Measurements from ENCODE around the gene PLAGL1.
A peak's percentile ranks its signal among the peaks of the same experiment; 100 is the strongest.

The PLAGL1 gene

DNA sequence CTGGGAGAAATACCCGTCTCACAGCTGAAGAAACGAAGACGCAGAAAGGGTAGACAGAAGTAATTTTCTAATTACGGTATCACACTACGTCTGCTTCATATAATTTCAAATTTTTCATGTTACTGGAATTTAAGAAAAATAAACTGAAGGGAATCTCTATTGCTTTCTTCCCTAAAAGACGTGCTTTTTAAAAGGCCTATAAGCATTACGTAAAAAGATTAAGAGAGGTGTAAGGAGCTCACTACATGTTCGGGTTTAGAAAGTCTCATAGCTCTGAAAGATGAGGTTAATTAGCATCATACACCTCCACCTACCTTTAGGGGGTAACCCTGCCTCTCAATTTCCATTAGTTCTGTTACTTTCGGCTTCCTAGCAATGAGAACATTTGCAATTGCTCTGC lies 787 bp upstream of the PLAGL1 start:
- Histone ChIP-seq H3K79me2 (ENCODE audit: control insufficient read depth, insufficient read depth, low read length, unreplicated experiment) (peaks cover 19% of the 10 kb centered on the region), H2AFZ (ENCODE audit: low read length, unreplicated experiment) (peak overlapping the region; percentile 42)

DNA sequence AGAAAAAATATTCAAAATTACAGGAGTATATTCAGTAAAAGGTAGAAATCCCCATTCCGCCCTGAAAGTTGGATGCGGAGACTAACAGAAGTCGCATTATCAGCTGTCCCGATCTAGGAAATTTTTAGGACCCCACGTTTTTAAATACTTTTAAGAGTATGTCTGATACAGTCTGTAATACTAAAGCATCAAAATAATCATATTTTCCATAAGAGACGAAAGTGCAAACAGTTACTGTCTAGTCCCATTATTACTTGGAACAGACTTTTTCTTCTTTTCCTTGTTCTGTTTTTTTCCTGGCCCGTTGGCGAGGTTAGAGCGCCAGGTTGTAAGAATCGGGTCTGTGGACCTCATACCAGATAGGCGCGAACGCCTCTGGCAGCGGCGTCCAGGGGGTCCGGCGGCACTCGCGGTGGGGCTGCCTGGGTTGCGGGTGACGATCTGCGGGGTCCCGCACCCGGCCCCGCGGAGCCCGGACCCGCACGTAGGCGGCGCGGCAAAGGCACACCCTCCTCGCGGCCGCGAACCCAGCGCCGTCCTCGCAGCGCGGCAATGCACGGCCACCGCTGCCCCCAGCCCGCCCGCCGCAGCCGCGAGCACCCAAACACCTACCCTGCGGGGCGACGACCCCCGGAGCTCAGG lies 460 bp downstream of the PLAGL1 start:
- Histone ChIP-seq H3K27ac (ENCODE audit: low read depth, low read length) (peak overlapping the region; percentile 75), H2AFZ (ENCODE audit: low read length, unreplicated experiment) (peak overlapping the region; percentile 42), H3K27me3 (ENCODE audit: insufficient read depth, low read length) (no peaks in the 10 kb centered on the region), H3K36me3 (ENCODE audit: insufficient read depth, low read length) (peaks cover 1% of the 10 kb centered on the region; the same call in 1 of the 2 replicates), H3K4me3 (ENCODE audit: low read depth, low read length) (peak overlapping the region; percentile 80), H3K79me2 (ENCODE audit: control insufficient read depth, insufficient read depth, low read length, unreplicated experiment) (peaks cover 22% of the 10 kb centered on the region), H3K4me1 (ENCODE audit: control insufficient read depth, insufficient read depth, low read length, unreplicated experiment) (peaks cover 4% of the 10 kb centered on the region)

More for the DNA sequence above, 787 bp upstream of the PLAGL1 start:
- Histone ChIP-seq H3K36me3 (ENCODE audit: insufficient read depth, low read length) (no peaks in the 10 kb centered on the region; the same call in 1 of the 2 replicates), H3K4me3 (ENCODE audit: low read depth, low read length) (peak overlapping the region; percentile 80), H3K27me3 (ENCODE audit: insufficient read depth, low read length) (no peaks in the 10 kb centered on the region), H3K4me1 (ENCODE audit: control insufficient read depth, insufficient read depth, low read length, unreplicated experiment) (peaks cover 4% of the 10 kb centered on the region), H3K27ac (ENCODE audit: low read depth, low read length) (no peak overlapping the region)

DNA sequence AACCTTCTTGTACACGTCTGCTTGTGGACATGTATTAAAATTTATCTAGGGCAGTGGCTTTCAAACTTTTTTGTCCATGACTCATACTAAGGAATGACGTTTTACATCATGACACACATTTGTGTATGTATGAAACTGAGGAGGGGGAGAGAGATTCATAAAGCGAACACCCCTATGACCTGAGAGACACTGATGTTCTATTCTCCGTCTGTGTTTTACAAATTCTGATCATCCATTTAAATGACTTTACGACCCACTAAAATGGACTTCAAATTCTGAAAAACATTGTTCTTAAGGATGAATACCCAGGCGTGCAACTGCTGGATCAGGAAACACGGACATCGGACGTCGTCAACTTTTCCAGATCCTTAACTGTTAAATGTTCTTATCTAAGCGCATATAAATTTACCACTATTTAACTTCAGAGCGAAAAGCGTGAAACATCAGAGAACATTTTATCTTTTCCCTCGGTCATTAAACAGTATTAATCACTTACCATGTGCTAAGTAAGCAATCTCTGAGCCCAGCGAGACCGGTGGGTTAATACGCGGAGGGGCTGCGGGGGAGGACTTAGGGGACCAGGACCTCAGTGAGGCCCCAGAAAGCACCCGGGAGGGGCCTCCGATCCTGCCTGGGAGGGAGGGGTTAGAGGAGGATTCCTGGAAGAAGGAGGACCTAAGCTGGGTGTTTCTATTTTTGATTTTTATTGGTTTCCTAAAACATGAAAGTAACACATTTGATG lies 1.2 kb downstream of the PLAGL1 start:
- Histone ChIP-seq H2AFZ (ENCODE audit: low read length, unreplicated experiment) (peak overlapping the region; percentile 52), H3K4me1 (ENCODE audit: control insufficient read depth, insufficient read depth, low read length, unreplicated experiment) (peaks cover 4% of the 10 kb centered on the region), H3K4me3 (ENCODE audit: low read depth, low read length) (peak overlapping the region; percentile 80), H3K27me3 (ENCODE audit: insufficient read depth, low read length) (no peaks in the 10 kb centered on the region), H3K36me3 (ENCODE audit: insufficient read depth, low read length) (peaks cover 8% of the 10 kb centered on the region), H3K79me2 (ENCODE audit: control insufficient read depth, insufficient read depth, low read length, unreplicated experiment) (peaks cover 25% of the 10 kb centered on the region), H3K27ac (ENCODE audit: low read depth, low read length) (peak overlapping the region; percentile 75)

DNA sequence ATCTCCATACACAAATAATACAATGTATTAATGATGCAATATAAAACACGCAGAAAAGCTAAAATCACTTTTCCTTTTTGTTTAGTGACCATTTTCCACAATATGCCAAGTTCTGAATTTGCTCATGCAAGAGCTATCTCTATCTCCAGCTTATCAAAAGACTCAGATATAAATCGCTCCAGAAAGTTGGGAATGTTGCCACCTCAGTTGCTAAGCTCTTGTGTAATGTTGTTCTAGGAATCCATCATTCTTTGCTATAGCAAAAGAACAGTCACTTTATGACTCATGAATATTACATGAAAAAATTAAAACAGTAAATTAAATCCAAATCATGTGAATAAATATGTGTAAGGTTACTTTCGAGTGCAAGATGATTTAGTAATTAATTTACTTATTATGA lies 8.7 kb downstream of the PLAGL1 start:
- peak overlapping the region; percentile 55 for H3K27ac ChIP-seq (ENCODE audit: low read depth, low read length)
- no peak overlapping the region for H3K4me3 ChIP-seq (ENCODE audit: low read depth, low read length)
- no peaks in the 10 kb centered on the region for H3K4me1 ChIP-seq (ENCODE audit: control insufficient read depth, insufficient read depth, low read length, unreplicated experiment)
- peaks cover 43% of the 10 kb centered on the region for H3K79me2 ChIP-seq (ENCODE audit: control insufficient read depth, insufficient read depth, low read length, unreplicated experiment)
- H2AFZ ChIP-seq (ENCODE audit: low read length, unreplicated experiment): no peak overlapping the region
- H3K36me3 ChIP-seq (ENCODE audit: insufficient read depth, low read length): peaks cover 22% of the 10 kb centered on the region
- H3K27me3 ChIP-seq (ENCODE audit: insufficient read depth, low read length): no peaks in the 10 kb centered on the region

DNA sequence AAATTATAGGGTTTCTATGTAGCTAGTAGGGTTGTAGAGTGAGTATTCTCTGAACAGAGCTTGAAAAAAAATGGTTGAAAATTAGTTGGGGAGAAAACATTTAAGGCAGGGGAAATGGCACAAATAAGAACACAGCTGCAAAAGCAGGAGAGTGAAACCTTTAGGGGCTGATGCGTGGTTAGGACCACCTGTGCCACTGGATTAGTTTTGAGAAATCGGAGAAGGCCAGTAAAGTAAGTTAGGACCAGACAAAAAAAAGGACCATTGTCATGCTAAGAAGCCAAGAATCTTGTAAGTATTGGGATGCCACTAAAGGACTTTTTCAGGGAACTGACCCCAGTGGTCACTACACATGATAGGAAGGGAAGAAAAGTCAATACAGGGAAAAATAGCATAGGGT lies 9.4 kb downstream of the PLAGL1 start:
- no peak overlapping the region for H2AFZ ChIP-seq (ENCODE audit: low read length, unreplicated experiment)
- H3K4me3 ChIP-seq (ENCODE audit: low read depth, low read length): no peak overlapping the region
- no peaks in the 10 kb centered on the region for H3K27me3 ChIP-seq (ENCODE audit: insufficient read depth, low read length)
- H3K79me2 ChIP-seq (ENCODE audit: control insufficient read depth, insufficient read depth, low read length, unreplicated experiment): peaks cover 36% of the 10 kb centered on the region
- H3K4me1 ChIP-seq (ENCODE audit: control insufficient read depth, insufficient read depth, low read length, unreplicated experiment): no peaks in the 10 kb centered on the region
- peaks cover 22% of the 10 kb centered on the region for H3K36me3 ChIP-seq (ENCODE audit: insufficient read depth, low read length)
- H3K27ac ChIP-seq (ENCODE audit: low read depth, low read length): peak overlapping the region; percentile 55; the same call in 1 of the 2 replicates

DNA sequence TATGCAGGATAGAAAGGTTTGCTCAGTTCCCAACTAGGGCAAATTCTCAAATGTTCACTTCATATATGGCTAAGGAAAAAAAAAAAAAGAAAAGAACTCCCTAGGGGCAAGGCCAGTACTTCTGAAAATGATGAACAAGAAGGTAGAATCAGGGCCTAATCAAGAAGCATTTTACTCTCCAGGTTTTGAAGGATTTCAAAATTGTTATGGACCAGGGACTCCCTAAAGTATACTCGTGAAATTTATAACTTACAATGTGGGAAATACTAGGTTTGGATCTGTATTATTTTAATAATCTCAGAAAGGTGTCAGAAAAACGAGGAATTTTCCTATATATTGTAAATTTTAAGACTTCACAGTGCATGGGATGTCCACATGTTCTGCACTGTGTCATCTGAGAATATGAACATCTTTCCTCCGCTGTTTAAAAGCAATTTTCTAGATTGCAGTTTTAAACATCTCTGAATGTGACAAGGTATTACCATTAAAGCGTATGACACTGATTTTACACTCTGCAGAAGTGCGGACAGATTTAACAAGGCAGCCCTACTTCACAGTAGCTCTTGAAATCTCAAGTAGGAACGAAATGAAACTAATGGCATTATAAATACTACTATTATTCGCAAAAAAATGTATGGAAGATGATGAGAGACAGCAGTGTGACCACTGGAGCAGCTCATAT lies 14.0 kb downstream of the PLAGL1 start:
- H3K4me1 ChIP-seq (ENCODE audit: control insufficient read depth, insufficient read depth, low read length, unreplicated experiment): no peaks in the 10 kb centered on the region
- peaks cover 26% of the 10 kb centered on the region for H3K79me2 ChIP-seq (ENCODE audit: control insufficient read depth, insufficient read depth, low read length, unreplicated experiment)
- H3K36me3 ChIP-seq (ENCODE audit: insufficient read depth, low read length): no peaks in the 10 kb centered on the region; the same call in 1 of the 2 replicates
- H3K27ac ChIP-seq (ENCODE audit: low read depth, low read length): no peak overlapping the region
- H2AFZ ChIP-seq (ENCODE audit: low read length, unreplicated experiment): no peak overlapping the region
- H3K4me3 ChIP-seq (ENCODE audit: low read depth, low read length): no peak overlapping the region
- H3K27me3 ChIP-seq (ENCODE audit: insufficient read depth, low read length): no peaks in the 10 kb centered on the region

DNA sequence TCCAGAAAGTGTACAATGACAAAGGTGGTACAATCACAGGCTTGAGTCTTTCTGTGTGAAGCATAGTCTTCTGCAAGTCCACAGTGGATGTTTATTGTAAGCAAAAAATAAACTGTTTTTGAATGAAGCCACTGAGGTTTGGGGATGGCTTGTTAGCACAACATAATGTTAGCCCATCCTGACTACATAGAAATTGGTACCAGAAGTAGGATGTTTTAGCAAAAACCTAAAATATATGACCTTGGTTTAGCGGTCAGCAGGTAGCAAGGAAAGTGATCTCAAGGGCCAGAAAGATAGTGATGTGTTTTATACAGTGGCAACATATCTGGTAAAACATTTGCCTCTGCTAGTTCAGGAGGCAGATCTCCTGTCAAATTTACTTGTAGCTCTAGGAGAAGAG lies 15.8 kb downstream of the PLAGL1 start:
- Histone ChIP-seq H3K79me2 (ENCODE audit: control insufficient read depth, insufficient read depth, low read length, unreplicated experiment) (peaks cover 23% of the 10 kb centered on the region), H3K27ac (ENCODE audit: low read depth, low read length) (no peak overlapping the region), H3K27me3 (ENCODE audit: insufficient read depth, low read length) (no peaks in the 10 kb centered on the region), H2AFZ (ENCODE audit: low read length, unreplicated experiment) (no peak overlapping the region), H3K36me3 (ENCODE audit: insufficient read depth, low read length) (no peaks in the 10 kb centered on the region; the same call in 1 of the 2 replicates), H3K4me1 (ENCODE audit: control insufficient read depth, insufficient read depth, low read length, unreplicated experiment) (no peaks in the 10 kb centered on the region), H3K4me3 (ENCODE audit: low read depth, low read length) (no peak overlapping the region)

DNA sequence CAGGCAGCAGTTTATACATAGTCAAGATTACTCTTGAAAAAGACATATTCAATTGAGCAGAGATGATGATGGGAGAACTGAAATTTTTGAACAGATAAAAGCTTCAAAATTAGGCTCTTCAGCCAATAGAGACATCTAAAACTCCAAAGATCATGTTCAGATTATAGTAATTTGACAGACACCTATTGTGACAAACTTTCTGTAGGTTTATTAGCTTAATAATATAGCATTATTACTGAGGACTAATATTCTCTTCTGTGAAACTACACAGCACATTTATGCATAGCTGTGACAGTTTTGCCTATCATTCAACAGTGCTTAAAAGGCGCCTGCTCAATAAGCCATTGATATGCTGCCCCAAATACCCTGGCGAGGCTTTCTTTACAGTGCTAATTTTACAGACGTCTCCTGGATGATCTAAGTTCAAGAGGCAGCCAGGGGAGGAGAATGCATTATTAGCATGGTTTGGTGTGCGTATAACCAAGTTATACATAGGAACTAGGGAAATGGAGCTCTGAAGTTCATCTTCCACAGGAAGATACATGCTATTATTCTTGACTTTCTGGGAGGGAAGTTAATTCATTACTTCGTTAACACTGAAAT lies 21.5 kb downstream of the PLAGL1 start:
- H3K27me3 ChIP-seq (ENCODE audit: insufficient read depth, low read length): no peaks in the 10 kb centered on the region
- peaks cover 8% of the 10 kb centered on the region for H3K79me2 ChIP-seq (ENCODE audit: control insufficient read depth, insufficient read depth, low read length, unreplicated experiment)
- no peaks in the 10 kb centered on the region for H3K4me1 ChIP-seq (ENCODE audit: control insufficient read depth, insufficient read depth, low read length, unreplicated experiment)
- H3K27ac ChIP-seq (ENCODE audit: low read depth, low read length): no peak overlapping the region
- H3K4me3 ChIP-seq (ENCODE audit: low read depth, low read length): no peak overlapping the region
- H3K36me3 ChIP-seq (ENCODE audit: insufficient read depth, low read length): no peaks in the 10 kb centered on the region; the same call in 1 of the 2 replicates
- H2AFZ ChIP-seq (ENCODE audit: low read length, unreplicated experiment): no peak overlapping the region

DNA sequence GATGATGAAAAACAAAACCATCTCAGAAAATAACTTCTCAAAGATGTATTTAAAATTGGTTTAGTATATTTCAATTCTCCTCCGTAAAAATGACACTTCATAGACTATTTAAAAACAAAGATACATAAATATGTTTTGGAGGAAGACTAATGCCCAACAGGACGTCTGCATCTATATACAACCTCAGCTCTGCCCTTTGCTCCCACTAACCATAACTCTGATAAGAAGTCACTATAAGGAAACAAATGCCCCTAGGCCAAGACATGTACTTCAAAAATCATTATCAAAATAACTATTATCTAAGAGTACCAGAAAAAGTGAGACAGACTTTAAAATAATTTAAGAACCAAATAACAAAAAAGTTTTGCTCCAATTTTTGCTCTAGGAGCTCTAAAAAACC lies 23.4 kb downstream of the PLAGL1 start:
- H3K4me3 ChIP-seq (ENCODE audit: low read depth, low read length): no peak overlapping the region
- H2AFZ ChIP-seq (ENCODE audit: low read length, unreplicated experiment): no peak overlapping the region
- H3K79me2 ChIP-seq (ENCODE audit: control insufficient read depth, insufficient read depth, low read length, unreplicated experiment): peaks cover 8% of the 10 kb centered on the region
- no peaks in the 10 kb centered on the region for H3K27me3 ChIP-seq (ENCODE audit: insufficient read depth, low read length)
- no peaks in the 10 kb centered on the region; the same call in 1 of the 2 replicates for H3K36me3 ChIP-seq (ENCODE audit: insufficient read depth, low read length)
- no peak overlapping the region for H3K27ac ChIP-seq (ENCODE audit: low read depth, low read length)
- H3K4me1 ChIP-seq (ENCODE audit: control insufficient read depth, insufficient read depth, low read length, unreplicated experiment): no peaks in the 10 kb centered on the region

DNA sequence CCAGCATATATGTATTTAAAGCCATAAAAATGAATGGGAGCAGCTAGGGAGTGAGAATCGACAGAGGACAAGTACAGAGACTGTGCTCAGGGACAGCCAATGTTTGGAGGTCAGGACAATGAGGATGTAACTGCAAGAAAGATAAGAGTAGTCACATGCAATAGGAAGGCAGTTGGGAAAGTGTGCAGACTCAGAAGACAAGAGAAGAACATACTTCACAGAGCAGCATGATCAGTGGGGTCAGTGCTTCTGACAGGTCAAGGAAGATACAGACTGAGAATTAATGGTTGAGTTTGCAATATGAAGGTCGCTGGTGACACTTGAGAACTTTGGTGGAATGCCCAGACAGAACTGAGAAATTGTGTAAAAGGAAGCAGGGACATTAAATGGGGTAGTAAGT lies 25.1 kb downstream of the PLAGL1 start:
- no peak overlapping the region for H3K4me3 ChIP-seq (ENCODE audit: low read depth, low read length)
- H3K27ac ChIP-seq (ENCODE audit: low read depth, low read length): no peak overlapping the region
- no peaks in the 10 kb centered on the region; the same call in 1 of the 2 replicates for H3K36me3 ChIP-seq (ENCODE audit: insufficient read depth, low read length)
- no peaks in the 10 kb centered on the region for H3K4me1 ChIP-seq (ENCODE audit: control insufficient read depth, insufficient read depth, low read length, unreplicated experiment)
- no peaks in the 10 kb centered on the region for H3K27me3 ChIP-seq (ENCODE audit: insufficient read depth, low read length)
- H3K79me2 ChIP-seq (ENCODE audit: control insufficient read depth, insufficient read depth, low read length, unreplicated experiment): peaks cover under 1% of the 10 kb centered on the region
- no peak overlapping the region for H2AFZ ChIP-seq (ENCODE audit: low read length, unreplicated experiment)
